ENCODE results near the gene TGM2.

Gene TGM2

DNA sequence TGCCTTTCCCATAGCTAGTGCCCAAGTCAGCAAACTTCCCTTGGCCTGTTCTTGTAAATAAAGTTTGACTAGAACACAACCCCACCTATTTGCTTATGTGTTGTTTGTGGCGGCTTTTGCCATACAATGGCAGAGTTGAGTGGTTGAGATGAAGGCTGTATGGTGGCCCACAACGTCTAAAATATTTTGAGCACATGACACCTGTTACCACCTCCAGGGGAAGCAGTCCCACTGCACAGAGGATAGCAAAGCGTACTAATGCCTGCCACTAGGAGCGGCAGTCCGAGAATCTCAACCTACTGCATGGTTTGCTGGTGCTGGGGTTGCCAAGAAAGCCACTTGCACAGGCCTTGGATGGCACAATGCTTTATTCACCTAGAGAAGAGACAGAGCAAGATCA is 58.6 kb downstream of the TGM2 start:
- TF ChIP-seq, protein P1, sequence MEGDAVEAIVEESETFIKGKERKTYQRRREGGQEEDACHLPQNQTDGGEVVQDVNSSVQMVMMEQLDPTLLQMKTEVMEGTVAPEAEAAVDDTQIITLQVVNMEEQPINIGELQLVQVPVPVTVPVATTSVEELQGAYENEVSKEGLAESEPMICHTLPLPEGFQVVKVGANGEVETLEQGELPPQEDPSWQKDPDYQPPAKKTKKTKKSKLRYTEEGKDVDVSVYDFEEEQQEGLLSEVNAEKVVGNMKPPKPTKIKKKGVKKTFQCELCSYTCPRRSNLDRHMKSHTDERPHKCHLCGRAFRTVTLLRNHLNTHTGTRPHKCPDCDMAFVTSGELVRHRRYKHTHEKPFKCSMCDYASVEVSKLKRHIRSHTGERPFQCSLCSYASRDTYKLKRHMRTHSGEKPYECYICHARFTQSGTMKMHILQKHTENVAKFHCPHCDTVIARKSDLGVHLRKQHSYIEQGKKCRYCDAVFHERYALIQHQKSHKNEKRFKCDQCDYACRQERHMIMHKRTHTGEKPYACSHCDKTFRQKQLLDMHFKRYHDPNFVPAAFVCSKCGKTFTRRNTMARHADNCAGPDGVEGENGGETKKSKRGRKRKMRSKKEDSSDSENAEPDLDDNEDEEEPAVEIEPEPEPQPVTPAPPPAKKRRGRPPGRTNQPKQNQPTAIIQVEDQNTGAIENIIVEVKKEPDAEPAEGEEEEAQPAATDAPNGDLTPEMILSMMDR (IDR thresholded peaks at IDR 0.05), result no peak

DNA sequence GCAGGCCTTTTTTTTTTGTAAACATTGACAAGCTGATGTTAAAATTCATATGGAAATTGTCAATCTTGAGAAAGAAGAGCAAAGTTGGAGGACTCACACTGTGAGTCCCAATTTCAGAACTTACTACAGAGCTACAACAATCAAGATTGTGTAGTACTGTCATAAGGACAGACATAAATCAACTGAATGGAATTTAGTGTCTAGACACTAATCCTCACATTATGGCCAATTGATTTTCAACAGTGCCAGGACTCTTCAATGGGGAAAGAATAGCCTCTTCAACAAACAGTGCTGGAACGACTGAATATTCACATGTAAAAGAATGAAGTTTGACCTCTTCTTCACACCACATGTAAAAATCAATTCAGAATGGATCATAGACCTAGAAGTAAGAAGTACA is 60.8 kb downstream of the TGM2 start:
- TF ChIP-seq, protein P1 (IDR thresholded peaks at IDR 0.05), result no peak

DNA sequence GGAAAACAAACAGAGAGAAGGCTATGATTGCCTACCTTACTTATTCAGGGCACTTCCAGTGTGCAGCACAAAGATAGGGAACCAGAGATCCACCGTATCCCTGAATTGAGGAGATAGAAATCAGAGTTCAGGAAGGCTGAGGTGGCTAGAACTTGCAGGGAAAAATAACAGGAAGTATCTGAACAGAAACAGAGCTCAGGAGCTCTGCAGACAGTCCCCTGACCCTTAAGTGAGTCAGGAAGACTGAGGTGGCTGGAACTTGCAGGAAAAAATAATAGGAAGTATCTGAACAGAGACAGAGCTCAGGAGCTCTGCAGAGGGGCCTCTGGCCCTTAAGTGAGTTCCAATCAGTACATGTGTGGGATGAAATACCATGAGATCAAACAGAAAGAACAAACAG is 66.1 kb downstream of the TGM2 start:
- TF ChIP-seq, protein P1 (IDR thresholded peaks at IDR 0.05), result no peak

DNA sequence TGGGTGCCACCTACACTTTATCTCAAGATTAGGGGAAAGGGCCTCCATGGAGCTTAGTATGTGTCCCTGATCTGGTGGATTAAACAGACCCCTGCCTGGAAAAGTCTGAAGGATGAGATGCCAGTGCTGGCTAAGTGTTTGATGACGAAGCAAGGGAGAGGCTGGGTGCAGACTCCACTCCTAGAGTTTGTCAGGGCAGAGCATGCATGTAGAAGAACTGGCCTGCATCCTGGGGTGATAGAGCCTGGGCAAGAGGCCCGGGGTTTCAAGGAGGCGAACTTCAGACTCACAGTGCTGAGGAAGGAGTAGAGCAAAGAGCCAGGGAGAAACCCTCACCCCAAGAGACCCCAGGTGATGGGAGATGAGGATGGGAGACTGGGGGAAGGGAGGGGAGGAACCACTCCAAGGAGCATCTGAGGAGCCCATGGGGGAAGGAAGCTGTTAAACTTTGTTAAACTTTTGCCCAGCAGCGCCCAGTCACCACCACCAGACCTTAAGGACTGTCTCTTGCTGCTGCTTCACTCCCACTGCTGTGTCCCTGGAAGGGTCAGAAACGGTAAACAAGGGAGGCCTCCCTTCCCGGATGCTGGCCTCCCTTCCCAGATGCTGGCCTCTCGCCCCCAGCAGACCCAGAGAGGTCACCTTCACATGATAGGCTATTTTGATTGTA is 69.9 kb downstream of the TGM2 start:
- TF ChIP-seq, protein P1 (IDR thresholded peaks at IDR 0.05), result no peak

DNA sequence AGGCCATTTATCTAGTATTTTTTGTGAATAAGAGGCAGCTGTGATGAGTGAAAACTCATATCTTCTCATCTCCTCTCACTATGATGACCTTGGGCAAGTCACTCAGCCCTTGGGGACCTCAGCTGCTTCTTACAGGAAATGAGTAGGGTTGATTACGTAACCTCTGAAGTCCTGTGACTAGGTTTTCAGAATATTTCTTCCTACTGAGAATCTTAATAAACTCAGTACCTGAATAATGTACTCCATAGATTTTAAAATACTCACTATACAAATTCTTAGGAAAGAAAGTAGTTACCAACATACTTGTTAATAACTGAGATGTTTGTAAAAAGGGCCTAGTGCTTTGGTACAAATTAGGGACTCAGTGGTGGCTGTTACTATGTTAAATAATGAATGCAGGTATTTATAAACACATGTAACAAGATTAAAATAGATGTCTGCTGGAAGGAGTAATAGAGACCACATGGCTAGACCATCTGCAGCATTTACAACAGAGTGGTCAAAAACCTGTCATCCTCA is 70.6 kb downstream of the TGM2 start:
- TF ChIP-seq, protein P1 (IDR thresholded peaks at IDR 0.05), result no peak

DNA sequence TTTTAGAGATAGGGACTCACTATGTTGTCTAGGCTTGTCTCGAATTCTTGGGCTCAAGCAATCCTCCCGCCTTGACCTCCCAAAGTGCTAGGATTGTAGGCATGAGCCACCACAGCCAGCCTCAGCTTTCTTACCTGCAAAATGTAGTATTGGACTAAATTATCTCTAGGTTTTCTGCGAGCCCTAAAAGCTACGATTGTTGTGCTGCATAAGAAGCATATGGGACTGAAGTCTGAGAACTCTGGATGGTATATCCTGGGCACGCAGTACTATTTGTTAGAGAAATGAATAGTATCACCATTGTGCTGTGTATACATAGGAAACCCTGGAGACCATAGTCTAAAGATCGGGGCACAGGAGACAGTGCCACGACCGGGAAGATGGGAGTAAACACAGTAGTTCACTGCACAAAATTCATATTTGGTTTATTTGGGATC is 71.4 kb downstream of the TGM2 start:
- TF ChIP-seq, protein P1 (IDR thresholded peaks at IDR 0.05), result no peak

DNA sequence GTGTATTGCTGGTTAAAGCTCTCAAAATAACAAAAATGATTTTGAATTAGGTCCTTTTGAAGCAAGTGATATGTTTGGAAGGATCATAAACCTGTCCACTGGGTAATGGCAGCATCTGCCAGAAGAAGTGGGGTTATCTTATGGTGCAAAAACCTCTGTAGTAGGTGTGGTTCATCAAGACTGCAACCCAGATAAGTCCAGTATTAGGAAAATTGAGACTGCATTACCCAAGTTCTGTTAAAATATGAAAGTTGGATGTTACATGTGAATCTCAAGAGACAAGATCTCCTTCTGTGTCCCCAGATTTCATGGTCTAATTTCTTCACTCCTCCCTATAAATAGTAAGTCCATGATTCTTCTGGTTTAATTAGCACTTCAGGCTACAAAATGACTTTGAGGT is 72.2 kb downstream of the TGM2 start:
- TF ChIP-seq, protein P1 (IDR thresholded peaks at IDR 0.05), result no peak
